ENCODE results near the gene TSPAN11.

TSPAN11 gene

DNA sequence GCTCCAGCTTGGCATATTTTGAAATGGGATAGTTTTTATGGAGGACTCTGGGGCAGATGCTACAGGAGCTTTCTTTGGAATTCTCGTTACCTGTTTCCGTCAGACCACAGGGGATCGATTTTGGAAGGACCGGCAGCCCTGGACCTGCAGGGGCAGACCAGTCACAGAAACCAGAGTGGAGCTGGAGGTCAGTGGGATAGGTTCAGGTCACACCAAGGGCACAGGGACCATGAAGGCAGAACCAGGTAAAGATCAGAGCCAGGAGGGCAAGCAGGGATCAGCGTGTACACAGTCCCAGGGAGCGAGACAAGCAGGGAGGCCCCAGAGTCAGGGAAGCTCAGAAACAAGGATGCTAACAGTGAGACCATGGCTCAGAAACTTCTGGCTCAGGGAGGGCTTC lies 45.5 kb downstream of the TSPAN11 start:
- no peak overlapping the region for H3K4me2 ChIP-seq (ENCODE audit: low read depth, low read length, poor library complexity, severe bottlenecking)
- H2AFZ ChIP-seq (ENCODE audit: low read length): no peak overlapping the region
- H3K9me3 ChIP-seq (ENCODE audit: insufficient read depth, low read depth, low read length): no peaks in the 10 kb centered on the region
- TF ChIP-seq, protein P1, sequence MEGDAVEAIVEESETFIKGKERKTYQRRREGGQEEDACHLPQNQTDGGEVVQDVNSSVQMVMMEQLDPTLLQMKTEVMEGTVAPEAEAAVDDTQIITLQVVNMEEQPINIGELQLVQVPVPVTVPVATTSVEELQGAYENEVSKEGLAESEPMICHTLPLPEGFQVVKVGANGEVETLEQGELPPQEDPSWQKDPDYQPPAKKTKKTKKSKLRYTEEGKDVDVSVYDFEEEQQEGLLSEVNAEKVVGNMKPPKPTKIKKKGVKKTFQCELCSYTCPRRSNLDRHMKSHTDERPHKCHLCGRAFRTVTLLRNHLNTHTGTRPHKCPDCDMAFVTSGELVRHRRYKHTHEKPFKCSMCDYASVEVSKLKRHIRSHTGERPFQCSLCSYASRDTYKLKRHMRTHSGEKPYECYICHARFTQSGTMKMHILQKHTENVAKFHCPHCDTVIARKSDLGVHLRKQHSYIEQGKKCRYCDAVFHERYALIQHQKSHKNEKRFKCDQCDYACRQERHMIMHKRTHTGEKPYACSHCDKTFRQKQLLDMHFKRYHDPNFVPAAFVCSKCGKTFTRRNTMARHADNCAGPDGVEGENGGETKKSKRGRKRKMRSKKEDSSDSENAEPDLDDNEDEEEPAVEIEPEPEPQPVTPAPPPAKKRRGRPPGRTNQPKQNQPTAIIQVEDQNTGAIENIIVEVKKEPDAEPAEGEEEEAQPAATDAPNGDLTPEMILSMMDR (conservative IDR thresholded peaks at IDR 0.05; ENCODE audit: low read length): no peak
- TF ChIP-seq EZH2phosphoT487 (IDR thresholded peaks at IDR 0.05; ENCODE audit: borderline replicate concordance): no peak
- H3K36me3 ChIP-seq (ENCODE audit: insufficient read depth, low read length): no peaks in the 10 kb centered on the region
- H3F3A ChIP-seq (ENCODE audit: low read depth): no peaks in the 10 kb centered on the region
- H3K27me3 ChIP-seq (ENCODE audit: insufficient read depth, low read length, poor library complexity, severe bottlenecking): no peaks in the 10 kb centered on the region
- H4K20me1 ChIP-seq (ENCODE audit: insufficient read depth, low read length, poor library complexity, severe bottlenecking): no peaks in the 10 kb centered on the region
- no peaks in the 10 kb centered on the region for H3K9me2 ChIP-seq (replicated peaks; ENCODE audit: low read depth, low read length)
- no peak overlapping the region for H3K4me3 ChIP-seq (ENCODE audit: low read length, poor library complexity, severe bottlenecking)
- H3K79me2 ChIP-seq (ENCODE audit: insufficient read depth, low read length): no peaks in the 10 kb centered on the region
- no peaks in the 10 kb centered on the region for H3K4me1 ChIP-seq (ENCODE audit: insufficient read depth, low read length, poor library complexity, severe bottlenecking)
- H3K9ac ChIP-seq (ENCODE audit: low read depth, low read length, poor library complexity, severe bottlenecking): no peak overlapping the region

DNA sequence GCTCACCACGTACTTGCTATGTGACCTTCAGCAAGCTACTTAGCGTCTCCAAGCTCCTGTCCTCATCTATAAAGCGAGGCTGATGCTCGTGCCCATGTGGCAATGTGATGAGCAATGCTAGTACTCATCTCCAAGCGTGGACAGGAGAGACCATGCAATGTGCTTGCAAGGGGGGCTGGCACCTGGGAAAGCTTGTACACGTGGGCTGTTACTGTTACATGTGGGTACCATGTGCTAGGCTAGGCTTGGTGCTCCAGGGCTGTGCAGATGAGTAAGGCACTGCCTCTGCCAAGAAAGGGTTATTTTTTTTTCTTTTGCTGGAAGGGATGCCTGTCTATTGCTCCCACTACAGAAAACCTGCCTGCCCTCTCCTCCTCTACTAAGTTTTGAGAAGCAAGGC lies 46.6 kb downstream of the TSPAN11 start:
- no peaks in the 10 kb centered on the region for H3K9me2 ChIP-seq (replicated peaks; ENCODE audit: low read depth, low read length)
- H4K20me1 ChIP-seq (ENCODE audit: insufficient read depth, low read length, poor library complexity, severe bottlenecking): no peaks in the 10 kb centered on the region
- no peak overlapping the region for H3K4me2 ChIP-seq (ENCODE audit: low read depth, low read length, poor library complexity, severe bottlenecking)
- TF ChIP-seq, protein P1 (conservative IDR thresholded peaks at IDR 0.05; ENCODE audit: low read length): no peak
- no peak for TF ChIP-seq EZH2phosphoT487 (IDR thresholded peaks at IDR 0.05; ENCODE audit: borderline replicate concordance)
- H3F3A ChIP-seq (ENCODE audit: low read depth): no peaks in the 10 kb centered on the region
- H3K27me3 ChIP-seq (ENCODE audit: insufficient read depth, low read length, poor library complexity, severe bottlenecking): no peaks in the 10 kb centered on the region
- no peaks in the 10 kb centered on the region for H3K9me3 ChIP-seq (ENCODE audit: insufficient read depth, low read depth, low read length)
- no peak overlapping the region for H2AFZ ChIP-seq (ENCODE audit: low read length)
- no peaks in the 10 kb centered on the region for H3K79me2 ChIP-seq (ENCODE audit: insufficient read depth, low read length)
- H3K36me3 ChIP-seq (ENCODE audit: insufficient read depth, low read length): no peaks in the 10 kb centered on the region
- no peak overlapping the region for H3K9ac ChIP-seq (ENCODE audit: low read depth, low read length, poor library complexity, severe bottlenecking)
- no peaks in the 10 kb centered on the region for H3K4me1 ChIP-seq (ENCODE audit: insufficient read depth, low read length, poor library complexity, severe bottlenecking)
- no peak overlapping the region for H3K4me3 ChIP-seq (ENCODE audit: low read length, poor library complexity, severe bottlenecking)

DNA sequence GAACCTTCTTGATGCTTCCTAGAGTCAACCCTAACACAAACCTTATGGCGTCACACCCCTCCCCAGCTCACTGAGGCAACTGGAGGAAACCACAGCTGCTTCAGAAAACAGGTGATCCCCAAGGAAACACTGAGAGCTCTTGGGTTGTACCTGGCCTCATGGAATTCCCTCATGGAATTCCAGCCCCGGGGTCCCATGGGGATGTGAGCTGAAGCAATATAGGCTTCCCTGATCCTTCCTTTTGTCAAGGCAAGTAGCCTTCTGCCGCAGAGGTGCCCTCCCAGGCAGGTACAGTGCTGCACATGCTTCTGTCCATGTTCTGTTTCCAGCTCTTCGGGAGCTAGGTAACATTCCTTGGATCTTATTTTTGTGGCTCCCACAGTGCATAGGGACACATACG lies 47.3 kb downstream of the TSPAN11 start:
- Histone ChIP-seq H3K9me3 (ENCODE audit: insufficient read depth, low read depth, low read length) (no peaks in the 10 kb centered on the region), H3K4me1 (ENCODE audit: insufficient read depth, low read length, poor library complexity, severe bottlenecking) (no peaks in the 10 kb centered on the region), H2AFZ (ENCODE audit: low read length) (no peak overlapping the region), H3K4me3 (ENCODE audit: low read length, poor library complexity, severe bottlenecking) (no peak overlapping the region), H3K9me2 (replicated peaks; ENCODE audit: low read depth, low read length) (no peaks in the 10 kb centered on the region), H3K36me3 (ENCODE audit: insufficient read depth, low read length) (no peaks in the 10 kb centered on the region), H3K9ac (ENCODE audit: low read depth, low read length, poor library complexity, severe bottlenecking) (no peak overlapping the region), H4K20me1 (ENCODE audit: insufficient read depth, low read length, poor library complexity, severe bottlenecking) (no peaks in the 10 kb centered on the region), H3K4me2 (ENCODE audit: low read depth, low read length, poor library complexity, severe bottlenecking) (no peak overlapping the region), H3K79me2 (ENCODE audit: insufficient read depth, low read length) (no peaks in the 10 kb centered on the region), H3F3A (ENCODE audit: low read depth) (no peaks in the 10 kb centered on the region), H3K27me3 (ENCODE audit: insufficient read depth, low read length, poor library complexity, severe bottlenecking) (no peaks in the 10 kb centered on the region)
- TF ChIP-seq EZH2phosphoT487 (IDR thresholded peaks at IDR 0.05; ENCODE audit: borderline replicate concordance): no peak
- TF ChIP-seq, protein P1 (conservative IDR thresholded peaks at IDR 0.05; ENCODE audit: low read length): no peak
